ENCODE data around the gene UQCC3. TPM values are rescaled to one million over a fixed set of nuclear protein-coding genes. Genes with fewer than 3 reads are reported as not detected.

The UQCC3 gene
- total RNA-seq, 1 experiment from 2014 or later = 23.9 TPM

DNA sequence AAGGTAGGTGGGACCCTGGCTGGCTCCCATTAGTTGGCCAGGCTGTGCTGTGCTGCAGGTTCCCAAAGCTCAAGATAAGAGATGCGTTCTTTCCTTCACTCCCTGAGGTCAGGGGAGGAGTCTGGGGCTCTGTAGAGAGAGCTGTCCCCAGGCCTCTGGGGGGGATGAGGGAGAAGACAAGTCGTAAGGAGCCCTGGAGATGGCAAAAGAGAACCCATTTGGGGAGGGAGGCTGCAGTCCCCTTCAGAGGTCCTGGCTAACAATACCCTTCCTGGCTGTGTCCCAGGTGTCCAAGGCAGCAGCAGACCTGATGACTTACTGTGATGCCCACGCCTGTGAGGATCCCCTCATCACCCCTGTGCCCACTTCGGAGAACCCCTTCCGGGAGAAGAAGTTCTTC, 36.9 kb downstream of the UQCC3 start:
- ChIA-PET CTCF (interaction anchor here (0.5 kb wide), 1 partner anchor 36 kb away, joined by 3 read pairs; no protein-coding TSS in a partner anchor), POLR2A (interaction anchor here (1.0 kb wide), 1 partner anchor 20 kb away, joined by 4 read pairs; the partner anchor contains the start of gene TTC9C)
- intact Hi-C loops (cut with micrococcal nuclease; ENCODE audit: unreplicated experiment) = no loop called here
- BruUV-seq (replicated peaks) = no TSS peak
- Histone ChIP-seq H3K4me1 (peaks cover 18% of the 10 kb centered on the region), H3K4me3 (ENCODE audit: low read depth, low read length) (no peak overlapping the region), H3K9me3 (no peaks in the 10 kb centered on the region), H3K36me3 (ENCODE audit: control insufficient read depth, insufficient read depth, low read length) (0 out of 2 replicates have a peak, but pooled peaks cover 3% of the 10 kb centered on the region), H3K27me3 (replicated peaks; ENCODE audit: control insufficient read depth, insufficient read depth, low read length) (no peaks in the 10 kb centered on the region)
- H3K4me3 Mint-ChIP-seq (ENCODE audit: unreplicated experiment) = no peak overlapping the region
- peaks cover 23% of the 10 kb centered on the region for H3K4me1 Mint-ChIP-seq (ENCODE audit: low read depth, unreplicated experiment)
- TF ChIP-seq, protein P1, sequence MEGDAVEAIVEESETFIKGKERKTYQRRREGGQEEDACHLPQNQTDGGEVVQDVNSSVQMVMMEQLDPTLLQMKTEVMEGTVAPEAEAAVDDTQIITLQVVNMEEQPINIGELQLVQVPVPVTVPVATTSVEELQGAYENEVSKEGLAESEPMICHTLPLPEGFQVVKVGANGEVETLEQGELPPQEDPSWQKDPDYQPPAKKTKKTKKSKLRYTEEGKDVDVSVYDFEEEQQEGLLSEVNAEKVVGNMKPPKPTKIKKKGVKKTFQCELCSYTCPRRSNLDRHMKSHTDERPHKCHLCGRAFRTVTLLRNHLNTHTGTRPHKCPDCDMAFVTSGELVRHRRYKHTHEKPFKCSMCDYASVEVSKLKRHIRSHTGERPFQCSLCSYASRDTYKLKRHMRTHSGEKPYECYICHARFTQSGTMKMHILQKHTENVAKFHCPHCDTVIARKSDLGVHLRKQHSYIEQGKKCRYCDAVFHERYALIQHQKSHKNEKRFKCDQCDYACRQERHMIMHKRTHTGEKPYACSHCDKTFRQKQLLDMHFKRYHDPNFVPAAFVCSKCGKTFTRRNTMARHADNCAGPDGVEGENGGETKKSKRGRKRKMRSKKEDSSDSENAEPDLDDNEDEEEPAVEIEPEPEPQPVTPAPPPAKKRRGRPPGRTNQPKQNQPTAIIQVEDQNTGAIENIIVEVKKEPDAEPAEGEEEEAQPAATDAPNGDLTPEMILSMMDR (IDR thresholded peaks at IDR 0.05; ENCODE audit: insufficient read depth in 1 of 2, low read depth in 1 of 2, low read length in 1 of 2, severe bottlenecking in 1 of 2, unreplicated experiment in 1 of 2) = no peak
- H3K9me3 Mint-ChIP-seq (ENCODE audit: unreplicated experiment) = no peaks in the 10 kb centered on the region
- H3K36me3 Mint-ChIP-seq (ENCODE audit: insufficient read depth, unreplicated experiment) = peaks cover 83% of the 10 kb centered on the region
- no peak for DNase-seq
- no peaks in the 10 kb centered on the region for H3K27me3 Mint-ChIP-seq (ENCODE audit: insufficient read depth, unreplicated experiment)
- H3K27ac Mint-ChIP-seq (ENCODE audit: unreplicated experiment) = peak overlapping the region; percentile 97

DNA sequence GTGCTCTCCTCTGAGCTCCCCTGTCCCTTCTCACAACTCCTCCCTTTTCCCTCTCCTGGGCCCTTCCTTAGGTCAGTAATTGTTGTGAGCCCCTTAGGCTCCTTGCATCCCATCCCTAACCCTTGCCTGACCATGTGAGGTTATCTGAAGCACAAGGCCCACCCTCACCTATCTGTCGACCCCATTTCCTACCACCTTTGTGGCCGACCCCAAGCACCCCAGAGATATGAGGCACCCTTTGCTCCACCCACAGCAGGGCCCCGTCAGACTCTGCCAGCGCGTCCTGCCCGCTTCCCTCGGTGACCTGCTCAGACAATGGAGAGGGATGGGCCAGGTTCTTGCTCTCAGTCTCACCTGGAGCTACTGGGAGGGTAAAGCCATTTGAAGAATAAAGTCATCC, 37.3 kb downstream of the UQCC3 start:
- H3K4me1 Mint-ChIP-seq (ENCODE audit: low read depth, unreplicated experiment) = peaks cover 27% of the 10 kb centered on the region
- Histone ChIP-seq H3K4me3 (ENCODE audit: low read depth, low read length) (no peak overlapping the region), H3K27me3 (replicated peaks; ENCODE audit: control insufficient read depth, insufficient read depth, low read length) (no peaks in the 10 kb centered on the region), H3K9me3 (no peaks in the 10 kb centered on the region), H3K4me1 (peaks cover 23% of the 10 kb centered on the region), H3K36me3 (ENCODE audit: control insufficient read depth, insufficient read depth, low read length) (0 out of 2 replicates have a peak, but pooled peaks cover 3% of the 10 kb centered on the region)
- peaks cover 87% of the 10 kb centered on the region for H3K36me3 Mint-ChIP-seq (ENCODE audit: insufficient read depth, unreplicated experiment)
- ChIA-PET POLR2A (interaction anchor here (1.0 kb wide), 1 partner anchor 19 kb away, joined by 4 read pairs; the partner anchor contains the start of gene TTC9C), CTCF (no interaction called here)
- no peak overlapping the region for H3K4me3 Mint-ChIP-seq (ENCODE audit: unreplicated experiment)
- no peak overlapping the region for H3K27ac Mint-ChIP-seq (ENCODE audit: unreplicated experiment)
- intact Hi-C loops (cut with micrococcal nuclease; ENCODE audit: unreplicated experiment) = no loop called here
- BruUV-seq (replicated peaks) = no TSS peak
- DNase-seq = no peak
- H3K27me3 Mint-ChIP-seq (ENCODE audit: insufficient read depth, unreplicated experiment) = no peaks in the 10 kb centered on the region
- H3K9me3 Mint-ChIP-seq (ENCODE audit: unreplicated experiment) = no peaks in the 10 kb centered on the region
- TF ChIP-seq, protein P1 (IDR thresholded peaks at IDR 0.05; ENCODE audit: insufficient read depth in 1 of 2, low read depth in 1 of 2, low read length in 1 of 2, severe bottlenecking in 1 of 2, unreplicated experiment in 1 of 2) = no peak

DNA sequence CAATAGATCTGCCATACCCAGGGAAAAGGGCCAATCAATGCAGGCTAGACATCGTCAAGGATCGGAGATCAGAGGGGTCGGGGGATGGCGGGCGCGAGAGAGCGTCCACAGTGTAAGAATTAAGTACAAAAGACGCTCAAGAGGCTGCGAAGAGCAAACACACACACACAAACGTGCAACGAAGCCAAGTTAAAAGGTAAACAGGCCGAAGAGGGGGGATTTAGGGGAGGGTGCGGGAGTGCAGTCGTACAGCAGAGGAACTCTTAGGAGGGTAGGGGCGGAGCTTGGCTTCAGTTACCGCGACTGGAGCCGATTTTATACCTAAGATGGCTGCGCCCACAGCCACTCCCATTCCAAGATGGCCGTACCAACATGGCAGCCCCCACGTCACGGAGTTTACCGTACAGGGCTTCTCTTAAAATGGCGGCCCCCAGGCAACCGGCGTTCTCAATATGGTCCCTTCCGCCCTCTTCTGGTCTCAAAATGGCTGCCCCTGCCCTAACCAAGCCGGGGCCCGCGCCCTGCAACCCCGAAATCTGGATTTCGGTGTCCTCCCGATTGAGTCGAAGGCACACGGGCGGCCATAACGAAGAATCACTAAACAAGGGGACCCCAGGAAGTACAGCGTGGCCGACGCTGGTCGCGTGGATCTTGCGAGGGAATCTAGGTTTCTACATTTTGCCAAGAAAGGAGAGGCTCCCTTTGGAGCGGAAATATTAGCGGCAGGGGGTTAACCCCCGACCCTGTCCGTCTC, 38.0 kb downstream of the UQCC3 start:
- ChIA-PET POLR2A (interaction anchor here (1.0 kb wide), 1 partner anchor 19 kb away, joined by 4 read pairs; the partner anchor contains the start of gene TTC9C), CTCF (no interaction called here)
- Mint-ChIP-seq H3K27me3 (ENCODE audit: insufficient read depth, unreplicated experiment) (no peaks in the 10 kb centered on the region), H3K27ac (ENCODE audit: unreplicated experiment) (no peak overlapping the region), H3K4me1 (ENCODE audit: low read depth, unreplicated experiment) (peaks cover 33% of the 10 kb centered on the region), H3K36me3 (ENCODE audit: insufficient read depth, unreplicated experiment) (peaks cover 94% of the 10 kb centered on the region), H3K4me3 (ENCODE audit: unreplicated experiment) (no peak overlapping the region), H3K9me3 (ENCODE audit: unreplicated experiment) (no peaks in the 10 kb centered on the region)
- Histone ChIP-seq H3K36me3 (ENCODE audit: control insufficient read depth, insufficient read depth, low read length) (0 out of 2 replicates have a peak, but pooled peaks cover 3% of the 10 kb centered on the region), H3K9me3 (no peaks in the 10 kb centered on the region), H3K27me3 (replicated peaks; ENCODE audit: control insufficient read depth, insufficient read depth, low read length) (no peaks in the 10 kb centered on the region), H3K4me1 (peaks cover 26% of the 10 kb centered on the region), H3K4me3 (ENCODE audit: low read depth, low read length) (no peak overlapping the region)
- TF ChIP-seq, protein P1 (IDR thresholded peaks at IDR 0.05; ENCODE audit: insufficient read depth in 1 of 2, low read depth in 1 of 2, low read length in 1 of 2, severe bottlenecking in 1 of 2, unreplicated experiment in 1 of 2) = no peak
- no peak for DNase-seq
- no TSS peak for BruUV-seq (replicated peaks)
- intact Hi-C loops (cut with micrococcal nuclease; ENCODE audit: unreplicated experiment) = no loop called here
